Activated CD8-positive, alpha-beta T cell treated with anti-CD3 and anti-CD28 coated beads for 36 hours (primary cell): Measurements from ENCODE around the gene HAUS6. TPM values are rescaled to one million over a fixed set of nuclear protein-coding genes. Genes with fewer than 3 reads are reported as not detected.
"Not testable (repeated sequence)": the region's sequence is repeated elsewhere in the genome, so short reads cannot be mapped to it uniquely, and the experiment has no call there.

Source experiments
- ATAC-seq: fragments of 200-7000 bp; cut with Tn5 transposase; one replicate; pipeline ENCODE4 v1.10.0; 2021; ENCODE audit warnings: mild to moderate bottlenecking, moderate library complexity
- CTCF ChIA-PET: fragments of 350-600 bp; sonication (Branson Sonifier 250); formaldehyde crosslinking; loops from one replicate; lab custom pipeline; 2021; ENCODE audit warnings: antibody characterized with exemption; lab: Charles Lee
- POLR2A ChIA-PET: fragments of 350-600 bp; sonication (Branson Sonifier 250); formaldehyde crosslinking; loops from one replicate; lab custom pipeline; 2021; ENCODE audit warnings: antibody characterized with exemption; lab: Charles Lee
- DNase-seq: peaks from one replicate; pipeline ENCODE4 v3.0.0-alpha.2; 2020
- H3K27ac Mint-ChIP-seq: one replicate; pipeline ENCODE4 v1.8.0; 2021; ENCODE audit warnings: mild to moderate bottlenecking, mixed read lengths
- H3K27me3 Mint-ChIP-seq: one replicate; pipeline ENCODE4 v1.8.0; 2021; ENCODE audit warnings: mixed read lengths
- H3K36me3 Mint-ChIP-seq: one replicate; pipeline ENCODE4 v1.8.0; 2021; ENCODE audit warnings: low read depth, mixed read lengths
- H3K4me1 Mint-ChIP-seq: one replicate; pipeline ENCODE4 v1.8.0; 2021; ENCODE audit warnings: low read depth, mixed read lengths
- H3K4me3 Mint-ChIP-seq: one replicate; pipeline ENCODE4 v1.8.0; 2021; ENCODE audit warnings: mild to moderate bottlenecking, moderate library complexity, mixed read lengths
- H3K9me3 Mint-ChIP-seq: one replicate; pipeline ENCODE4 v1.8.0; 2021; ENCODE audit warnings: mixed read lengths
- CTCF ChIP-seq: fragments of 200-600 bp; IDR thresholded peaks from one replicate; pipeline ENCODE4 v1.8.0; 2022; ENCODE audit warnings: antibody characterized with exemption, mild to moderate bottlenecking
- intact Hi-C: fragments of 100-400 bp; cut with micrococcal nuclease; formaldehyde crosslinking; loops from one replicate; pipeline ENCODE4 v1.10.0; 2022
- total RNA-seq, 2 experiments: library from RNA; stranded (reverse); gene quantifications; one replicate each; pipeline ENCODE4 v1.2.3, GENCODE V29; 2021

HAUS6 gene
- total RNA-seq: 10 to 100 TPM; 30.8 to 35.8 TPM

- H3K27ac Mint-ChIP-seq: peak within 1 kb of the TSS; percentile 97
- TF ChIP-seq CTCF: peak; percentile 36
- peak within 1 kb of the TSS; percentile 98 for H3K4me3 Mint-ChIP-seq
- peaks cover 21% of the 10 kb centered on the region for H3K4me1 Mint-ChIP-seq
- CTCF ChIA-PET: interaction anchor here (1.0 to 2.2 kb wide), 3 partner anchors 54 to 362 kb away, joined by 3 to 13 read pairs (median 3); partner anchors contain the start of gene RRAGA
- no peaks in the 10 kb centered on the region for H3K27me3 Mint-ChIP-seq
- intact Hi-C loops: loop anchor here (2.0 to 5.0 kb wide), 5 partner anchors 22 to 275 kb away; partner anchors contain the start of gene RRAGA
- peaks cover 20% of the 10 kb centered on the region for H3K36me3 Mint-ChIP-seq
- H3K9me3 Mint-ChIP-seq: no peaks in the 10 kb centered on the region
- POLR2A ChIA-PET: interaction anchor here (0.9 to 1.8 kb wide), 8 partner anchors 10 to 278 kb away, joined by 3 to 7 read pairs (median 4); partner anchors contain the start of gene RPS6
- ATAC-seq: peak; percentile 96
- DNase-seq: peak; percentile 98
Observed at GRCh38 chr9:19102631-19103345, at the start of gene HAUS6. HAUS6 (minus strand) TSS chr9:19102904; CDS start chr9:19102651, 253 bp downstream.

- H3K27me3 Mint-ChIP-seq, POLR2A ChIA-PET, H3K4me3 Mint-ChIP-seq, intact Hi-C loops, H3K27ac Mint-ChIP-seq, DNase-seq, H3K9me3 Mint-ChIP-seq, ATAC-seq, H3K36me3 Mint-ChIP-seq: not testable (repeated sequence)
- peaks cover 33% of the 10 kb centered on the region for H3K4me1 Mint-ChIP-seq
- CTCF ChIA-PET: interaction anchor here (1.1 to 1.9 kb wide), 4 partner anchors 18 to 103 kb away, joined by 3 to 7 read pairs (median 3); partner anchors contain the start of gene RRAGA
Observed at GRCh38 chr9:19152160-19152498, 49.4 kb upstream of the HAUS6 start.

GRCh38 chr9:19151425-19152159, 48.9 kb upstream of the HAUS6 start:
- Mint-ChIP-seq H3K27me3 (no peaks in the 10 kb centered on the region), H3K27ac (no peak overlapping the region), H3K36me3 (no peaks in the 10 kb centered on the region), H3K4me3 (no peak overlapping the region), H3K9me3 (no peaks in the 10 kb centered on the region), H3K4me1 (peaks cover 29% of the 10 kb centered on the region)
- ATAC-seq (no peak), DNase-seq (no peak)
- TF ChIP-seq CTCF: no peak
- CTCF ChIA-PET: interaction anchor here (1.1 to 1.9 kb wide), 4 partner anchors 18 to 102 kb away, joined by 3 to 7 read pairs (median 3); partner anchors contain the start of gene RRAGA
- intact Hi-C loops: no loop called here
- POLR2A ChIA-PET: interaction anchor here (0.7 kb wide), 1 partner anchor 20 kb away, joined by 3 read pairs; no protein-coding TSS in a partner anchor

GRCh38 chr9:19149230-19149629, 46.5 kb upstream of the HAUS6 start:
- no peak overlapping the region for H3K4me3 Mint-ChIP-seq

More at GRCh38 chr9:19149230-19149629, 46.5 kb upstream of the HAUS6 start:
- ChIA-PET CTCF (no interaction called here), POLR2A (no interaction called here)
- Mint-ChIP-seq H3K36me3 (no peaks in the 10 kb centered on the region), H3K9me3 (no peaks in the 10 kb centered on the region), H3K27me3 (no peaks in the 10 kb centered on the region), H3K27ac (no peak overlapping the region), H3K4me1 (peaks cover 7% of the 10 kb centered on the region)
- DNase-seq: no peak
- no peak for ATAC-seq
- no peak for TF ChIP-seq CTCF
- intact Hi-C loops: no loop called here
